Smooth muscle cell (in vitro differentiated cells): ENCODE measurements around the gene PLA2G12A. TPM values are rescaled to one million over a fixed set of nuclear protein-coding genes. Genes with fewer than 3 reads are reported as not detected.
A peak's percentile ranks its signal among the peaks of the same experiment; 100 is the strongest.

Experiments used
- DNase-seq: peaks from one replicate; lab custom pipeline; 2025; ENCODE audit not compliant: unreplicated experiment; lab: John Stamatoyannopoulos, UW
- H2AFZ ChIP-seq: fragments of 200-600 bp; sonication (generic); 2 replicates; pipeline ENCODE4 v1.6.0; 2016; ENCODE audit warnings: antibody characterized with exemption, low read depth, mild to moderate bottlenecking
- H3F3A ChIP-seq: fragments of 200-600 bp; sonication (generic); 2 replicates; pipeline ENCODE4 v1.6.0; 2017; ENCODE audit warnings: antibody characterized with exemption, low read depth
- H3K27ac ChIP-seq: fragments of 200-600 bp; sonication (generic); 2 replicates; pipeline ENCODE4 v1.5.1; 2016; ENCODE audit warnings: low read depth, mild to moderate bottlenecking
- H3K27me3 ChIP-seq: fragments of 200-600 bp; sonication (generic); 2 replicates; pipeline ENCODE4 v1.6.1; 2016; ENCODE audit warnings: low read depth, mild to moderate bottlenecking
- H3K36me3 ChIP-seq: fragments of 200-600 bp; sonication (generic); 2 replicates; pipeline ENCODE4 v1.5.1; 2016; ENCODE audit warnings: low read depth
- H3K4me1 ChIP-seq: fragments of 200-600 bp; sonication (generic); 2 replicates; pipeline ENCODE4 v1.5.1; 2016; ENCODE audit warnings: low read depth
- H3K4me2 ChIP-seq: fragments of 200-600 bp; sonication (generic); 2 replicates; pipeline ENCODE4 v1.6.0; 2016; ENCODE audit warnings: mild to moderate bottlenecking
- H3K4me3 ChIP-seq: fragments of 200-600 bp; sonication (generic); 2 replicates; pipeline ENCODE4 v1.5.1; 2016; ENCODE audit warnings: mild to moderate bottlenecking
- H3K79me2 ChIP-seq: fragments of 200-600 bp; sonication (generic); 2 replicates; pipeline ENCODE4 v1.6.0; 2016; ENCODE audit warnings: low read depth, mild to moderate bottlenecking
- H3K9ac ChIP-seq: fragments of 200-600 bp; sonication (generic); 2 replicates; pipeline ENCODE4 v1.6.0; 2016; ENCODE audit warnings: low read depth
- H3K9me3 ChIP-seq: fragments of 200-600 bp; sonication (generic); replicated peaks from 2 replicates; pipeline ENCODE4 v1.5.1; 2016; ENCODE audit warnings: low read depth
- H4K20me1 ChIP-seq: fragments of 200-600 bp; sonication (generic); 2 replicates; pipeline ENCODE4 v1.6.0; 2016; ENCODE audit warnings: low read depth
- WGBS: methylation state at CpG from one replicate; pipeline ENCODE4 v1.1.7; 2016; ENCODE audit warnings: low lambda C conversion rate; 5-methylcytosine and 5-hydroxymethylcytosine counted together
- polyA plus RNA-seq: library from polyadenylated mRNA; unstranded; fragments of >200 nt; fragmentation: Nextera tagmentation; extraction: Ambion mirVana; gene quantifications from 2 replicates; pipeline ENCODE4 v1.2.1, GENCODE V29; 2016
- total RNA-seq: library from RNA; depleted of rRNA; stranded (reverse); fragments of >200 nt; gene quantifications from 2 replicates; pipeline ENCODE4 v1.2.3, GENCODE V29; 2014
- TF ChIP-seq, protein P1 (sequence below): fragments of 200-600 bp; sonication (generic); IDR thresholded peaks from 2 replicates; pipeline ENCODE4 v1.5.1; 2017; ENCODE audit warnings: borderline replicate concordance, mild to moderate bottlenecking, antibody characterized with exemption; ENCODE audit not compliant: insufficient read depth, poor library complexity, severe bottlenecking

The PLA2G12A gene
- total and polyA plus RNA-seq, 2 experiments from 2014 or later: 36.8 to 56.5 TPM

DNA sequence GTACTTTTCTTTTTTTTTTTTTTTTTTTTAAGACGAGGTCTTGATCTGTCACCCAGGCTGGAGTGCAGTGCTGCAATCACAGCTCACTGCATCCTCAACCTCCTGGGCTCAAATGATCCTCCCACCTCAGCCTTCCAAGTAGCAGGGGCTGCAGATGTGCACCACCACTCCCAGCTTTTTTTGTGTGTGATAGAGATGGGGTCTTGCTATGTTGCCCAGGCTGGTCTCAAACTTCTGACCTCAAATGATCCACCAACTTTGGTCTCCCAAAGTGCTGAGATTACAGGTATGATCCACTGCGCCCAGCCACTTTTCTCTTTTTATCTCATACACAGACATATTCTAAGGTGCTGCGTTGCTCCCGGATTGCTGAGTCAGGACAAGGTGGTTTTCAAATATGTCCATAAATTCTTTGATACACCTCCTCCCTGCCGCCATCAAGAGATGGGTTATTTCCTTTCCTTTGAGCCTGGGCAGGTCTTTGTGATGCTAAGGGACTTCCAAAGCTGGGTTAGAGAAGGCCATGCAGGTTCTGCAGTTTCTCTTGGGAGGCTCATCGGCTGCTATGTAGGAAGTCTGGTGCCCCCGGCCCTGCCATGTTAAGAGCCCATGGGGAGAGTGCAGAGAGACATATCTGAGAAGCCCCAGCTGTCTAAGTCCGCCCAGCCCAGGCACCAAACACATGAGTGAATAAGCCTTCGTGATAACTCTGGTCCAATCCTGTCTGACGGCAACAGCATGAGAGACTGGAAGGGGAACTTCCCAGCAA, 8.4 kb upstream of the PLA2G12A start:
- TF ChIP-seq, protein P1, sequence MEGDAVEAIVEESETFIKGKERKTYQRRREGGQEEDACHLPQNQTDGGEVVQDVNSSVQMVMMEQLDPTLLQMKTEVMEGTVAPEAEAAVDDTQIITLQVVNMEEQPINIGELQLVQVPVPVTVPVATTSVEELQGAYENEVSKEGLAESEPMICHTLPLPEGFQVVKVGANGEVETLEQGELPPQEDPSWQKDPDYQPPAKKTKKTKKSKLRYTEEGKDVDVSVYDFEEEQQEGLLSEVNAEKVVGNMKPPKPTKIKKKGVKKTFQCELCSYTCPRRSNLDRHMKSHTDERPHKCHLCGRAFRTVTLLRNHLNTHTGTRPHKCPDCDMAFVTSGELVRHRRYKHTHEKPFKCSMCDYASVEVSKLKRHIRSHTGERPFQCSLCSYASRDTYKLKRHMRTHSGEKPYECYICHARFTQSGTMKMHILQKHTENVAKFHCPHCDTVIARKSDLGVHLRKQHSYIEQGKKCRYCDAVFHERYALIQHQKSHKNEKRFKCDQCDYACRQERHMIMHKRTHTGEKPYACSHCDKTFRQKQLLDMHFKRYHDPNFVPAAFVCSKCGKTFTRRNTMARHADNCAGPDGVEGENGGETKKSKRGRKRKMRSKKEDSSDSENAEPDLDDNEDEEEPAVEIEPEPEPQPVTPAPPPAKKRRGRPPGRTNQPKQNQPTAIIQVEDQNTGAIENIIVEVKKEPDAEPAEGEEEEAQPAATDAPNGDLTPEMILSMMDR: no peak
- Histone ChIP-seq H3K4me3 (no peak overlapping the region), H3K27ac (no peak overlapping the region), H3K9me3 (no peaks in the 10 kb centered on the region), H3K36me3 (no peaks in the 10 kb centered on the region), H3F3A (no peaks in the 10 kb centered on the region), H4K20me1 (no peaks in the 10 kb centered on the region), H2AFZ (no peak overlapping the region), H3K4me1 (peaks cover 2% of the 10 kb centered on the region), H3K9ac (no peak overlapping the region), H3K27me3 (no peaks in the 10 kb centered on the region), H3K4me2 (no peak overlapping the region), H3K79me2 (no peaks in the 10 kb centered on the region)
- WGBS: 79% methylated on average over 10 of the region's 10 CpGs
- no peak for DNase-seq

DNA sequence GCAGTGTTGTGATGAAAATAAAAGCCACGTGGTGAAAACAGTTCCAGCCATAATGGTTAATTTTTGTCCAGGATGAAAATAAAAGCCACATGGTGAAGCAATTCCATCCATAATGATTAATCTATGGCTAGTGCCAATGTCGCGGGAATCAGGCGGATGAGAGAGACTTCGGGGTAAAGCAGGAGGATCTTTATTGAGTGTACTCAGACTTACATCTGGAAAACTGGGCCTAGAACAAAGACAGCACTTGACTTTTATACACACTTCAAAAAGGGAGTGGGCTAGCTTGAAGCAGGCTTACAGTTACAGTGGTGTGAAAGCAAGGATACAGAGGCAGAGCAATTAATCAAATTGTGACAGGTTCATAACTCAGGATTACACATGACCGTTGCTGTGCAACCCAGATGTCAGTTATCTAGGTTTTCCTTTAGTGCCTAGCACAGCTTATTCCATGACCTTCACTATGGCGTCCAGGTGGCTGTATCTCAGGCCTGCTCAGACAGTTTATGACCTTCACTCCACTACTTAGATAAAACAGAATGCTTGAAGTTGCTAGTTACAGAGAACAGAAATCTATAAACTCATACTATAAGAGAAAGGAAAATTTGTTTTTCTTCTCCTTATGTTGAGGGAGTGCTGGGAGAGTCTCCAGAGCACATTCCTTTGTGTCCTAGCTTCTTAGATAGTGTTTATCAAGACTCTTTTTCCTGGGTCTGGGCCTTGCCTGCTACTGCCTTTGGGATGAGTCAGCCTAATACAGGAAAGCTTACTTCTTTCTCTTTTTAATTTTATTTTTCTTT, 5.9 kb upstream of the PLA2G12A start:
- 33% methylated on average over 7 of the region's 7 CpGs for WGBS
- TF ChIP-seq, protein P1: no peak

DNA sequence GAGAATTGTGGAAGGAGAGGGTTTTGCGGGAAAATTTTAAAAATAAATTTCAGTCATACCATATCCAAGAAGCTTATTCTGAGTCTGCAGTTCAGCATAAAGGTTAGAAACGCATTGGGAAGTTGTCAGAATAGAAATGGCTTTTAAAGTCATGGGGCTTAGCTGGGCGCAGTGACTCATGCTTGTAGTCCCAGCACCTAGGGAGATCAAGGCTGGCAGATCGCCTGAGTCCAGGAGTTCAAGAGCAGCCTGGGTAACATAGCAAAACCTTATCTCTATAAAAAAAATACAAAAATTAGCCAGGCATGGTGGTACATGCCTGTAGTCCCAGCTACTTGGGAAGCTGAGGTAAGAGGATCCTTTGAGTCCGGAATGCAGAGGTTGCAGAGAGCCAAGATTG, 3.9 kb upstream of the PLA2G12A start:
- H3K4me2 ChIP-seq: no peak overlapping the region
- no peaks in the 10 kb centered on the region for H3K27me3 ChIP-seq
- no peak for DNase-seq
- H3K36me3 ChIP-seq: no peaks in the 10 kb centered on the region
- H3K79me2 ChIP-seq: peaks cover 5% of the 10 kb centered on the region
- no peaks in the 10 kb centered on the region for H4K20me1 ChIP-seq
- H3K4me3 ChIP-seq: no peak overlapping the region
- H3K9ac ChIP-seq: no peak overlapping the region
- TF ChIP-seq, protein P1: no peak
- 75% methylated on average over 5 of the region's 5 CpGs for whole genome bisulfite sequencing
- no peak overlapping the region for H3K27ac ChIP-seq
- H3K9me3 ChIP-seq: no peaks in the 10 kb centered on the region
- H3K4me1 ChIP-seq: peaks cover 3% of the 10 kb centered on the region
- H3F3A ChIP-seq: peaks cover 3% of the 10 kb centered on the region
- no peak overlapping the region for H2AFZ ChIP-seq

More for the DNA sequence above, 5.9 kb upstream of the PLA2G12A start:
- no peak overlapping the region for H3K4me3 ChIP-seq
- DNase-seq: no peak
- peaks cover 2% of the 10 kb centered on the region for H3K4me1 ChIP-seq
- H2AFZ ChIP-seq: peak overlapping the region; percentile 20
- no peak overlapping the region for H3K4me2 ChIP-seq
- H3K27me3 ChIP-seq: no peaks in the 10 kb centered on the region
- H3K9me3 ChIP-seq: no peaks in the 10 kb centered on the region
- H3K79me2 ChIP-seq: no peaks in the 10 kb centered on the region
- peak overlapping the region; percentile 49 for H3K27ac ChIP-seq
- no peaks in the 10 kb centered on the region for H3F3A ChIP-seq
- H4K20me1 ChIP-seq: no peaks in the 10 kb centered on the region
- H3K36me3 ChIP-seq: no peaks in the 10 kb centered on the region
- no peak overlapping the region for H3K9ac ChIP-seq
